SK-N-SH treated with all-trans-retinoic acid at 6 μM for 48 hours (cell line): Measurements from ENCODE around the gene TSPAN18.

ENCODE experiments used
- ARNTL ChIP-seq: fragments of 450-650 bp; formaldehyde crosslinking; IDR thresholded peaks from 2 replicates; pipeline ENCODE4 v1.5.0; 2020; ENCODE audit warnings: low read depth, mild to moderate bottlenecking, moderate library complexity, borderline replicate concordance
- BACH2 ChIP-seq: fragments of 250-450 bp; sonication (Bioruptor Pico); IDR thresholded peaks from 2 replicates; pipeline ENCODE4 v1.9.0; 2021; ENCODE audit warnings: mild to moderate bottlenecking, borderline replicate concordance
- CSDC2 ChIP-seq: fragments of 250-450 bp; sonication (Bioruptor Pico); IDR thresholded peaks from 2 replicates; pipeline ENCODE4 v1.5.0; 2020; ENCODE audit warnings: mild to moderate bottlenecking, moderate library complexity
- ESRRG ChIP-seq: fragments of 250-450 bp; sonication (Bioruptor Pico); IDR thresholded peaks from 2 replicates; pipeline ENCODE4 v1.6.1; 2021; ENCODE audit warnings: mild to moderate bottlenecking
- GLIS3 ChIP-seq: fragments of 250-450 bp; sonication (Bioruptor Pico); IDR thresholded peaks from 2 replicates; pipeline ENCODE4 v1.5.0; 2020; ENCODE audit warnings: mild to moderate bottlenecking, moderate library complexity
- ISL1 ChIP-seq: fragments of 250-450 bp; sonication (Bioruptor Pico); IDR thresholded peaks from 2 replicates; pipeline ENCODE4 v2.1.2; 2022; ENCODE audit warnings: mild to moderate bottlenecking, moderate library complexity
- PATZ1 ChIP-seq: fragments of 250-450 bp; sonication (Bioruptor Pico); IDR thresholded peaks from 2 replicates; pipeline ENCODE4 v1.8.0; 2020; ENCODE audit warnings: mild to moderate bottlenecking, moderate library complexity, borderline replicate concordance
- RARB ChIP-seq: fragments of 250-450 bp; sonication (Bioruptor Pico); IDR thresholded peaks from 2 replicates; pipeline ENCODE4 v1.8.0; 2021; ENCODE audit warnings: mild to moderate bottlenecking, moderate library complexity
- SNAI2 ChIP-seq: fragments of 250-450 bp; sonication (Bioruptor Pico); IDR thresholded peaks from 2 replicates; pipeline ENCODE4 v1.5.0; 2020; ENCODE audit warnings: mild to moderate bottlenecking, moderate library complexity
- ZFP3 ChIP-seq: fragments of 250-450 bp; sonication (Bioruptor Pico); IDR thresholded peaks from 2 replicates; pipeline ENCODE4 v1.5.0; 2020; ENCODE audit warnings: mild to moderate bottlenecking, moderate library complexity
- ZFP30 ChIP-seq: fragments of 450-650 bp; formaldehyde crosslinking; IDR thresholded peaks from 2 replicates; pipeline ENCODE4 v1.5.0; 2022; ENCODE audit warnings: mild to moderate bottlenecking, moderate library complexity
- ZNF8 ChIP-seq: fragments of 450-650 bp; formaldehyde crosslinking; IDR thresholded peaks from 2 replicates; pipeline ENCODE4 v1.5.0; 2020; ENCODE audit warnings: mild to moderate bottlenecking, moderate library complexity
- TF ChIP-seq, protein P1 (sequence below): fragments of 250-450 bp; sonication (Bioruptor Pico); IDR thresholded peaks from 2 replicates; pipeline ENCODE4 v1.5.1; 2021; ENCODE audit warnings: mild to moderate bottlenecking, moderate library complexity

DNA sequence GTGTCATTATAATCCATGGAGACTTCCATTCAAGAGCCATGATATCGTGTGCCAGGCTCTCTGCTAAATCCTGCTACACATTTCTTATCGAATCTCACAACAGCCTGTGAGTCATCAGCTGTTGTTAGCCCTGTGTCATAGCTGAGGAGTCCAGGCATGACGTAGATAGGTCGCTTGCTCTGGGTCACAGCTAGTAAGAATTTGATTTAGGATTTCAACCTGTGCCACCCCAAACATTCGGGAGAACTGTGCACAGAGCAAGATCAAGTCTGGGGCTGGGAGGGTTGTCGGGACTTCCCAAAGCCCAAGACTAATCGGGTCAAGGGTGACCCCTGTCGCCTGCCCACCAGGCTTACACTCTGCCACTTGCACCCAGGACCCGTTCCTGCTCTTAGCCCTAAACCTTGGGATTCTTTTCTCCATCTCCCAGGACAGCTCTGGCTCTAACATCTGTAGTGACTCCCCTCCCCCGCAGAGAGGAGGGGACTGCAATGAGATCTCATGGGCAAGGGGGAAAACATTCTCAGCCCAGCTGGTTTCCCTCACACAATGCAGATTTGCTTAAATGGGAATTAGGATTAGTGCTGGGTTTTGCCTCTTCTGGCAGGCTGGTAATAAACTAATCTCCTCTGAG, 34.3 kb downstream of the TSPAN18 start:
- TF ChIP-seq ZNF8 (CRISPR knock-in tag) = no peak
- no peak for TF ChIP-seq ZFP3 (CRISPR knock-in tag)
- no peak for TF ChIP-seq SNAI2 (CRISPR knock-in tag)
- TF ChIP-seq ESRRG (CRISPR knock-in tag) = no peak
- no peak for TF ChIP-seq BACH2 (CRISPR knock-in tag)
- TF ChIP-seq ZFP30 (CRISPR knock-in tag) = no peak
- no peak for TF ChIP-seq GLIS3 (CRISPR knock-in tag)
- no peak; the same call in 1 of the 2 replicates for TF ChIP-seq ISL1 (CRISPR knock-in tag)
- TF ChIP-seq, protein P1, sequence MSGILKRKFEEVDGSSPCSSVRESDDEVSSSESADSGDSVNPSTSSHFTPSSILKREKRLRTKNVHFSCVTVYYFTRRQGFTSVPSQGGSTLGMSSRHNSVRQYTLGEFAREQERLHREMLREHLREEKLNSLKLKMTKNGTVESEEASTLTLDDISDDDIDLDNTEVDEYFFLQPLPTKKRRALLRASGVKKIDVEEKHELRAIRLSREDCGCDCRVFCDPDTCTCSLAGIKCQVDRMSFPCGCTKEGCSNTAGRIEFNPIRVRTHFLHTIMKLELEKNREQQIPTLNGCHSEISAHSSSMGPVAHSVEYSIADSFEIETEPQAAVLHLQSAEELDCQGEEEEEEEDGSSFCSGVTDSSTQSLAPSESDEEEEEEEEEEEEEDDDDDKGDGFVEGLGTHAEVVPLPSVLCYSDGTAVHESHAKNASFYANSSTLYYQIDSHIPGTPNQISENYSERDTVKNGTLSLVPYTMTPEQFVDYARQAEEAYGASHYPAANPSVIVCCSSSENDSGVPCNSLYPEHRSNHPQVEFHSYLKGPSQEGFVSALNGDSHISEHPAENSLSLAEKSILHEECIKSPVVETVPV (CRISPR knock-in tag) = no peak
- TF ChIP-seq RARB (CRISPR knock-in tag) = no peak
- no peak for TF ChIP-seq PATZ1 (CRISPR knock-in tag)
- no peak for TF ChIP-seq ARNTL (CRISPR knock-in tag)
- no peak for TF ChIP-seq CSDC2 (CRISPR knock-in tag)
